ENCODE data around the gene FAM229B.
"Not testable (repeated sequence)": the region's sequence is repeated elsewhere in the genome, so short reads cannot be mapped to it uniquely, and the experiment has no call there.

The FAM229B gene

DNA sequence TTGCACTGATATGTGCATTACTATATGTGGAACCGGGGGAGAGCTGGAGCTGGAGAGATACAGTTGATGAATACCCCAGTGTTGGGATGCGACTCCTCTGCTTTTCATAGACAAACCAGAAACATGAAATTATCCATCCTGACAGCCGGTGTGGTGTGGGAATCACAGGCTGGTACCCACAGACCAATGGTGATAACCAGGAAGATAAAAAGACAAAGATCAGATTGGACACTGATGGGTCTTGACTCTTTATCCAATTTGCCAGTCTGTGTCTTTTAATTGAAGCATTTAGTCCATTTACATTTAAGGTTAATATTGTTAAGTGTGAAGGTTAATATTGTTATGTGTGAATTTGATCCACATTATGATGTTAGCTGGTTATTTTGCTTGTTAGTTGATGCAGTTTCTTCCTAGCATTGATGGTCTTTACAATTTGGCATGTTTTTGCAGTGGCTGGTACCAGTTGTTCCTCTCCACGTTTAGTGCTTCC is 36.1 kb upstream of the FAM229B start:
- H3K4me3 Mint-ChIP-seq, ATAC-seq, H3K27me3 Mint-ChIP-seq, H3K36me3 Mint-ChIP-seq, H3K9me3 Mint-ChIP-seq, H3K4me1 Mint-ChIP-seq, H3K27ac Mint-ChIP-seq: not testable (repeated sequence)

DNA sequence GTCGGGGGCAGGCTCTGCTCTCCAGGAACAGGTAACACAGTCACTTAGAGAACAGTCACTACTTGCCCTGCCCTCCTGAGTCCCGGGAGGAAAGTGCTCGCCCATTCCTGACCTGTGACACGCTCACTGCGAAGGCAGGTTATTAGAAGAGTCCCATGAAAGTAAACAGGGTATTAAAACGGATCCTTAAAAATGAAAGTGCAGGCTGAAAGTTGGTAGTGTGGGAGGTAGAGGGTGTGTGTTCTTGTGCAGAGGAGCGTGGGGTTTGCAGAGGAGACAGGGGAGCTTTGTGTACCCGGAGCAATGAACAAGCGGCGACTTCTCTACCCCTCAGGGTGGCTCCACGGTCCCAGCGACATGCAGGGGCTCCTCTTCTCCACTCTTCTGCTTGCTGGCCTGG is 33.4 kb upstream of the FAM229B start, which contains the start of gene CCN6:
CCN6 (plus strand) TSS at position 104 of the 400 bp plus-strand sequence; CDS start at position 358, 254 bp downstream.
- H3K4me3 Mint-ChIP-seq: no peak within 1 kb of the TSS
- H3K27me3 Mint-ChIP-seq: no peaks in the 10 kb centered on the region
- no peaks in the 10 kb centered on the region for H3K4me1 Mint-ChIP-seq
- no peaks in the 10 kb centered on the region for H3K36me3 Mint-ChIP-seq
- H3K9me3 Mint-ChIP-seq: no peaks in the 10 kb centered on the region
- no peak within 1 kb of the TSS for H3K27ac Mint-ChIP-seq
- no peak for ATAC-seq

DNA sequence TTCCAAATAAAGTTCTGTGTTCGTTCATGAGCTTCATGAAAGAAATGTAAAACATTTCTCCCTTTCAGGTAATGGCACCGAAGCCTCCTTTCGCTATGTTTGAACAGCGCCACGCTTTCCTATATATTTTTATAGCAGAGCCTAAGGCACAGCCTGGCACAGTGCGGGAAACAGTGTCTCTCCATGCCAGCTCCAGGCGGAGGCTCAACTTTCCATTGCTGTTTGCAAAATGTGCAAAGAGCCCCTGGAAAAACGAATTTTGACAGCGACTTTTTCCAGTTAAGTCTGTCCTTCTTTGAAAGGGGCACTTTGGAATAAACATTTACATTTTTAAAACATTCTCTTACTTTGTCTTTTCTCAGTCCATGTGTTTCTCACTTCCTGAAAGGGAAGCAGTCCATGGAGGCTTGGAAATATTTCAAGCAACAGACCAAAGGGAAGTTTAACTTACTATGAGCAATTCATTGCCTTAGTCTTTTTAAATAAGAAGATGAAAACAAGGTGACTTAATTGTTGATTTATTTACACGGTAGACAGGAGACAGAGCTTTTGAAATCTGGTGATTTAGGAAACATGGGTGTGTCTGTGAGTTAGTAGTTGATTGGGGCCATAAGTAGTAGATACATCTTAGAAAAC is 32.7 kb upstream of the FAM229B start:
- Mint-ChIP-seq H3K9me3 (no peaks in the 10 kb centered on the region), H3K4me1 (no peaks in the 10 kb centered on the region), H3K27ac (no peak overlapping the region), H3K27me3 (no peaks in the 10 kb centered on the region), H3K36me3 (no peaks in the 10 kb centered on the region), H3K4me3 (no peak overlapping the region)
- ATAC-seq: no peak

DNA sequence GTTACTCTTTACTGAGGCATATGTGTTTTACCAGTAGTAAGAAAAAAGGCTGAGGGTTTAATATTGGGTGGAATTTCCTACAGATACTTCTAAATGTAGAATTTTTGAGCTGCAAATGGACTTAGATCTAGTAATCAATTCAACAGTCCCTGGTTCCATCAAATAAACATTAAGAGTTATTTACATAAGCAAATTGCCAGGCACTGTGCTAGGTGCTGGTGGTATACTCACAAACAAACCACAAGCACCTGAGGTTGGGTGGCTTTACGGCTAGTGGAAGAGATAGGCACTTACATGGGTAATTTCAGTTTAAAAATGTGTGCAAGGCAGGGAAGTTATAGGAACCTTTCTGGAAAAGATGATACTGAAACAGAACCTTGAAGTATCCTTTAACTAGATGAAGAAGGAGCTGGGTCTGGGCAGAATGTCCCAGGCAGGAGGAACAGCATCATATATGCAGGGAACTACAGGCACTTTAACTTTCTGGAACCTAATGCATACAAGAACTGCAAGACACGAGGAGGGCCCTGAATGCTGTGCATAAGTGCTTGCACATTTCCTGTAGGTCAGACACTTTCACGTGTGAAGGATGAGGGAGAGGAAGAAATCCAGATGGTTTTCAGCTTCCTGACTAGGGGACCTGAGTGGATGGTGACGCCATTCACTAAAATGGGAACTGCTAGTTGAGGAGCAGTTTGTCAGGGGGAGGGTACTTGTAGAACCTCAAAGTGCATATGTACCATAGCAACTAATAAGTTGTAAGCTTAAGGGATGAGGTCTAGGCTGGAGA is 29.0 kb upstream of the FAM229B start:
- Mint-ChIP-seq H3K4me3 (no peak overlapping the region), H3K27me3 (no peaks in the 10 kb centered on the region), H3K27ac (no peak overlapping the region), H3K9me3 (no peaks in the 10 kb centered on the region), H3K36me3 (no peaks in the 10 kb centered on the region), H3K4me1 (no peaks in the 10 kb centered on the region)
- no peak for ATAC-seq

DNA sequence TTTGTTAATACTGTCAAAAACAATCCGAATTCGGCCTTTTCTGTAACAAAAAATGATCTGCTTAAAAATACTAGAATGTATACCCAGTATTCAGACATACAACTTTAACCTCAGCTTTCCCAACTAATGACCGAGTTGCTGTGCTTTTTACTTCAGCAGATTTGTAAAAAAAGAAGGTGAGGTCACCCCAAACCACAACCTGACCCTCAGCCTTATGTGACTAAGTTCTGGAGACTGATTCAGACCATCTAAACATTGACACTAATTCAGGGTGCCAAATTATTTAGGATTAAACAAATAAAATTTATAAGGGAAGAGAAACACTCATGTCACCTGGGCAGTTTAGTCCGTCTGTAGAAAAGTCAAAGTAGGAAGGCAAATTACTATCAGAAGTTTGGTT is 25.8 kb upstream of the FAM229B start:
- no peak for ATAC-seq
- Mint-ChIP-seq H3K4me1 (no peaks in the 10 kb centered on the region), H3K4me3 (no peak overlapping the region), H3K27me3 (no peaks in the 10 kb centered on the region), H3K27ac (no peak overlapping the region), H3K36me3 (no peaks in the 10 kb centered on the region), H3K9me3 (no peaks in the 10 kb centered on the region)

DNA sequence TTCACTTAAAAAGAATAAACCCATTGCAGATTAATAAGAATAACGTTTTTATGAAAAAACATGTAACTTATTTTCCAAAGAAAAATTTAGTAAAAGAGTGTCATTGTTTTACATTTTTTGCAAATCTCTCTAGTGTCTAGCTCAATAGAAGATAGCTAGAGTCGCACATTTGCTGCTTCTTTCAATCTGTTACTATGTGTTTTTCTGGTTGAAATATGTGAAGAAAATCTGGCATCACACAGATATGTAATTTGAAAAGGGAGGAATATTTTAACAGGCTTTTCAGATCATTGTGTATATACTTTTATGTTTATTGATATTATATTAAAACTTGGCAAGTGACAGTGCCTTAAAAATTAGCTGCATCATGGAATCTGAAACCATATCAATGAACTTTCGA is 24.4 kb upstream of the FAM229B start:
- H3K27ac Mint-ChIP-seq: no peak overlapping the region
- no peaks in the 10 kb centered on the region for H3K9me3 Mint-ChIP-seq
- no peaks in the 10 kb centered on the region for H3K27me3 Mint-ChIP-seq
- no peaks in the 10 kb centered on the region for H3K36me3 Mint-ChIP-seq
- no peaks in the 10 kb centered on the region for H3K4me1 Mint-ChIP-seq
- no peak overlapping the region for H3K4me3 Mint-ChIP-seq
- ATAC-seq: no peak

DNA sequence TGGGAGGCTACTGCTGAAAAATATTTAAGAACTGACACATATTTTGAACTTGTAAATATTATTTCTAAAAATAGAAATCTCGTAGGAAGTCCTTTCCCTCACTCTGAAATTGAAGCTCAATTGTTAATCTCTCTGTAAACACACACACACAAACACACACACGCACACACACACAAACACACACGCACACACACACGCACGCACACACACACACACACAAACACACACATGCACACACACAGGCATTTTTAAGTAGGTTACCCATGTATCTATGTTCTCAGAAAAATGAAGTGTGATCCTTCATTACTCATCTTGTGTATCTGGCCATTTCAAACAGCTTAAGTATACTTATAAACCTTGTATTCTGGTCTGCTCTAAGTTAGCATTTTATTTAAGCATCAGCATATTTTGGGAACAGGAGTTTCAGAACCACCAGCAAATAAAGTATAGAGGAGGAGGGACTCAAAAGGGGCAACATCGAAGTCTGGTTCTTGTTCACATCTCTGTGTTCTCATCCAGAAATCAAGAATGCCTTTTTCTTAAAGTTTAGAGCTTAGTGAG is 21.9 kb upstream of the FAM229B start:
- ATAC-seq: no peak
- H3K4me3 Mint-ChIP-seq: no peak overlapping the region

DNA sequence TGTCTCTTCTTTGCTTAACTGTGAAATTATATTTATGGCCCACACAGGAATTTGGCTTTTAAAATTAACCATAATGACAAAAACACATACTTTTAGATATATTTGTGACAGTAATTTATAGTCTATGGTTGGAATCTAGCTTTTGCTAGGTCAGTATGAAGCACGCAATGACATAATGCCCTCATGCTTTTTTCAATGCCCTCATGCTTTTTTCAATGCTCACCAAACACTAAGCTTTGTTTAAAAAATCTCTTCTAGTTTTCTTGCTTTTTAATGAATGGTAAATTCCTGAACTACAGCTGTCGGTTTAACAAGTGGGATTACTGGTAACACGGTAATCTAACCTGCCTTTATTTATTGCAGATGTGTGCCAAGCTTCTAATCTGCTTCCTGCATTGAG is 20.8 kb upstream of the FAM229B start:
- Mint-ChIP-seq H3K4me1 (no peaks in the 10 kb centered on the region), H3K4me3 (no peak overlapping the region)

More for the DNA sequence above, 21.9 kb upstream of the FAM229B start:
- Mint-ChIP-seq H3K27me3 (no peaks in the 10 kb centered on the region), H3K36me3 (peaks cover 5% of the 10 kb centered on the region), H3K27ac (no peak overlapping the region), H3K4me1 (no peaks in the 10 kb centered on the region), H3K9me3 (no peaks in the 10 kb centered on the region)

DNA sequence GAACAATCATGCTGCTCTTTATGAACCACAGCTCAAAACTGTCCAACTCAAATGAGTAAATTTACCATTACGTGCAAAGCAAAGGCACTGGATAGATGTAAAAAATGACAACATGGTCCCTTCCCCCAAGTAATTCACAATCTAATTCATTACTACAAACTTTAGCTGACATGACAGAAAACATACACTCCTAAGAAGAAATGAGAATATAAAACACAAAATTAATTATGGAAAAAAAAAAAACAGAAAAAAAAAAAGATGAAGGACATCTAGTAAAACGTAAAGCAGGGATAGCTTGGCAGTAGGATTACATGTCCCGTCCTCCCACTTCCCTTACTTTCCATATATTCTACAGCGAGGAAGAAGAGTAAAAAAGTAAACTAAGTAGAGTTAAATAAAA is 5.8 kb upstream of the FAM229B start:
- no peak overlapping the region for H3K27ac Mint-ChIP-seq
- H3K4me3 Mint-ChIP-seq: no peak overlapping the region
- no peaks in the 10 kb centered on the region for H3K9me3 Mint-ChIP-seq
- ATAC-seq: no peak
- H3K27me3 Mint-ChIP-seq: no peaks in the 10 kb centered on the region
- H3K36me3 Mint-ChIP-seq: peaks cover 27% of the 10 kb centered on the region
- H3K4me1 Mint-ChIP-seq: no peaks in the 10 kb centered on the region

More for the DNA sequence above, 20.8 kb upstream of the FAM229B start:
- Mint-ChIP-seq H3K27ac (no peak overlapping the region), H3K36me3 (peaks cover 5% of the 10 kb centered on the region), H3K9me3 (no peaks in the 10 kb centered on the region), H3K27me3 (no peaks in the 10 kb centered on the region)
- ATAC-seq: no peak

DNA sequence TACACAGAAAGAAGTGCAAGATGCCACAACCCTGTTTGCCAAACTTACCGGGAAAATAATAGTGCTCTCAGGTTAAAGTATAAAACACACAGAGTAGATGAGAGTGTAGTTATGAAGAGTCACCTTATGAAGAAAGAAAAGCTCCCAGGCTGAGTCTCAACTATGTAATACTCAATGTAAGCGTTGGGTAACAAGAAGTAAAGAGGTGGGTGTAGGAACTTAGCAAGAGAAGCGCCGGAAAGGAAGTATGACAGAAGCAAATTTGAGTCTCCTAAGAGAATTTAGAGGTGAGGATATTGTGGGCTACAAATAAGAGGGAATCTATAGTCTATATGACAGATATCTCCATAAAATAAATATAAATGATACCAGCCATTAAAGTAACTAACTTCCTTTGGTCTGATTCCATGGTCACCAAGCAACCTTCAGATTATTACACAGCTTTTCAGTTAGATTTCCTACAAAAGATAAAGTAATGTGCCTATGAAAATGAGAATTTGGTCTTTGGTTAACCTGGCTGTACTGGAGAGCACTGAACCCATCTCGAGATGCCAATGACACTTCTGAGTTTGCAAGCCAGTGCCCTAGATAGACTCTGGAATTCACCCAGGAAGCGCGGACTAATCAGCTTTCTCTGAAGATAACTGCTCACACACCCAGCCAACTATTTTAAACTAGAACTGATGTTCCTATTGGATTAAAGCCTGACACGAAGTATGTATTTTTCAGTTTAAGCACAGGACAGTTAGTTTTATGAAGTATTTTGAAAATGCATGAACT is 1.9 kb upstream of the FAM229B start:
- Mint-ChIP-seq H3K4me3 (no peak overlapping the region), H3K4me1 (no peaks in the 10 kb centered on the region), H3K27me3 (peaks cover 8% of the 10 kb centered on the region), H3K27ac (no peak overlapping the region), H3K36me3 (peaks cover 21% of the 10 kb centered on the region), H3K9me3 (no peaks in the 10 kb centered on the region)
- no peak for ATAC-seq

DNA sequence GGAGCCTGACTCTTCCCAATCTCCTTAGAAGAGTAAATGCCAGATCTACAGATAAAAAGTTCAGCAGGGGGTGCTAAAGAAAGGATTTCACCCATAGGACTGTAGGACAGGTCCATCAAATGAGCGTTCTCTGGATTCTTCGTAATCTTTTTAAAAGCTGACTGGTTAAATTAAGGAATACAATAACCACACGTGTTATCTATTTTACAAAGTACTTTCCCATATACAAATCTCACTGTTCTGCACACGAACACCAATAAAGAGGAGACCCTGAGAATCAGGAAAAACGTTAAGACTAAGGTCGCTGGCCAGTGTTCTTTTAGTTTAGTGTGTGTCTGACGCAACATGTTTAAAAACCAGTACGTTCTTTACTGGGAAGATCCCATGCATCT is 651 bp upstream of the FAM229B start:
- H3K9me3 Mint-ChIP-seq: no peaks in the 10 kb centered on the region
- H3K27me3 Mint-ChIP-seq: peaks cover 13% of the 10 kb centered on the region
- no peak overlapping the region for H3K27ac Mint-ChIP-seq
- H3K36me3 Mint-ChIP-seq: peaks cover 16% of the 10 kb centered on the region
- no peak overlapping the region for H3K4me3 Mint-ChIP-seq
- peak; percentile 49 for ATAC-seq
- H3K4me1 Mint-ChIP-seq: no peaks in the 10 kb centered on the region

DNA sequence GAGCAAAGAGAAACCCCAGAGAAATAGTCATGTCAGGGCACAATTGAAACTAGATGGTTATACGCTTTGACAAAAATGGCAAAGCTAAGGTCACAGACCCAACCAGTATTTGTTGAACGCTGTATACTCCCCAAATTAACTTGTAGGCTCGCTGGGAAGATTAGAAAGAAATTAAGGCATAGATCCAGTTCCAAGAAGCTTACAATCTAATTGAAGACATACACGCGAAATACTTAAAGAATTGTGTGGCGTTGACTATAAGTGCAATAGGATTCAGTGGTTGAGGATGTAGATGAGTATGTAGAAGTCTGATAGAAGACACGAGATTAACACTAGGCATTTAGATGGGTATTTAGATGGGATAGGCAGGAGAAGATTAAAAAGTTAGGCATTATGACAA is 525 bp downstream of the FAM229B start:
- Mint-ChIP-seq H3K36me3 (peaks cover 6% of the 10 kb centered on the region), H3K9me3 (no peaks in the 10 kb centered on the region), H3K27me3 (peaks cover 18% of the 10 kb centered on the region), H3K4me3 (no peak overlapping the region), H3K27ac (no peak overlapping the region), H3K4me1 (no peaks in the 10 kb centered on the region)
- ATAC-seq: no peak

DNA sequence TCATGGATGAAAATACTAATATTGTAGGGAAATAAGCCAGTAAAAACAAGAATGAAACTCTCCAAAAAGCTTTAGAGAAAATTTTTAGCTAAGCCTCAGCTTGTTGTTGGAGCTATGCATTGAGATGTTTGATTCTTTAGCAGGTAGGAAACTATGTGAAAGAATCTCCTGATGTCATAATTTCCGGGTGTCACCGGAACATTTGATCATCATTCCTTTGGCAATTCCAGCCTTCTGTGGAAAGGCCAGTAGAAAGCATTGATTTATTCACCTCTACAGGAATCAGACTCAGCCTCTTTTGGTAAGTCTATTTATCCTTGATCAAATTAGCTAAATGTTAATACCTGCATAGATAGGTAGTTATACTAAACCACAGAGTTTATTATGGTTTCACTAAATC is 9.5 kb downstream of the FAM229B start:
- H3K4me1 Mint-ChIP-seq: no peaks in the 10 kb centered on the region
- no peak overlapping the region for H3K4me3 Mint-ChIP-seq
- H3K27ac Mint-ChIP-seq: no peak overlapping the region
- ATAC-seq: no peak
- no peaks in the 10 kb centered on the region for H3K9me3 Mint-ChIP-seq
- peaks cover 4% of the 10 kb centered on the region for H3K27me3 Mint-ChIP-seq
- peaks cover 20% of the 10 kb centered on the region for H3K36me3 Mint-ChIP-seq

DNA sequence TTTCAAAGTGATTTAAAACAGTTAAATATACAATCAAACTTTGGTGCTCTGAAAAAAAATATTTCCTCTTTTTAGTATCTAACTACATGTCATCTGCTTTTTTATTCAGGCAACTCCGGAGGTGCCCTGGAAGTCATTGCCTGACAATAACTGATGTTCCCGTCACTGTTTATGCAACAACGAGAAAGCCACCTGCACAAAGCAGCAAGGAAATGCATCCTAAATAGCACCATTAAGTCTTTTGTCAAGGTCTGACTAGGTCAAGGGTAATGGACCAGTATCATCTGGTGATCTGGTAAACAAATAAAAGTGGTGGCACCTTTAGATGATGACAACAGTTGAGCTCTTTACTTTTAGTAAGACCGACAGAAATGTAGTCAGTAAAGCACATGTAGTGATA is 13.2 kb downstream of the FAM229B start:
- Mint-ChIP-seq H3K27ac (no peak overlapping the region), H3K4me3 (no peak overlapping the region), H3K27me3 (no peaks in the 10 kb centered on the region), H3K36me3 (peaks cover 37% of the 10 kb centered on the region), H3K9me3 (peaks cover 7% of the 10 kb centered on the region), H3K4me1 (no peaks in the 10 kb centered on the region)
- ATAC-seq: no peak

DNA sequence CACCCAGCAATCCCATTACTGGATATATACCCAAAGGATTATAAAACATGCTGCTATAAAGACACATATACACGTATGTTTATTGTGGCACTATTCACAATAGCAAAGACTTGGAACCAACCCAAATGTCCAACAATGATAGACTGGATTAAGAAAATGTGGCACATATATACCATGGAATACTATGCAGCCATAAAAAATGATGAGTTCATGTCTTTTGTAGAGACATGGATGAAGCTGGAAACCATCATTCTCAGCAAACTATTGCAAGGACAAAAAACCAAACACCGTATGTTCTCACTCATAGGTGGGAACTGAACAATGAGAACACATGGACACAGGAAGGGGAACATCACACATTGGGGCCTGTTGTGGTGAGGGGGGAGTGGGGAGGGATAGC is 18.6 kb downstream of the FAM229B start:
- H3K4me3 Mint-ChIP-seq, H3K27me3 Mint-ChIP-seq, H3K9me3 Mint-ChIP-seq, ATAC-seq, H3K27ac Mint-ChIP-seq, H3K4me1 Mint-ChIP-seq: not testable (repeated sequence)
- peaks cover 26% of the 10 kb centered on the region for H3K36me3 Mint-ChIP-seq
